GM04503 (cell line): ENCODE results near the gene RNASEL.
"Not testable (repeated sequence)": the region's sequence is repeated elsewhere in the genome, so short reads cannot be mapped to it uniquely, and the experiment has no call there.

Experiments
- DNase-seq: peaks from one replicate; pipeline ENCODE4 v3.0.0-alpha.2; 2012; ENCODE audit warnings: low read depth

The RNASEL gene

GRCh38 chr1:182561456-182561855 lies 27.6 kb downstream of the RNASEL start:
- no peak for DNase-seq

DNA sequence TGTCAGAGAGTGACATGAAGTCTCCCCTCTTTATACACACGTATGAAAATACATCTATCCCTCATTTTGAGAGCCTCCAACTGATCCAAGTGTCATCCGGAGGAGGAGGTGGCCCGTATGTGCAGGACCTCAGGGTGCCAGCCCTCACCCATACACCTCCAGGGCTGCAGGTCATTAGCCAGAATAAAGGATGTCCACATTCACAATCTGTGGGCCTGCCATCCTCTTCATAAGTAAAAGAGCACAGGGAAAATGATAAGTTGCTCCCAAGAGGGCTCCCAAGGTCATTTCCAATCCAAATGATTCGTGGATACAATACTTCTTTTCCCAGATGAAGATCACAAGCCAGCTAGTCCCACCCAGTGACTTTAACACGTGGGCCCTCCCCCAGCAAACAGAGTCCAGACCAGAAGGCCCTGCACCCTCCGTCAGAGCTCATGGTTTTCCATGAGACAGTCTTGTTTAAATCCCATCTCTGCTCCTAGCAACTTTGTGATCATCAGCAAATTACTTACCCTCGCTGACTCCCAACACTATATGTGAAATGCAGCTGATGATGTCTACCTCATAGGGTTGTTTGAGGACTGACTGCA lies 28.6 kb downstream of the RNASEL start:
- DNase-seq = no peak

- no peak for DNase-seq
These were observed 32.8 kb downstream of the RNASEL start for GRCh38 chr1:182556279-182556678.

GRCh38 chr1:182555493-182555892 lies 33.6 kb downstream of the RNASEL start:
- DNase-seq = no peak

DNA sequence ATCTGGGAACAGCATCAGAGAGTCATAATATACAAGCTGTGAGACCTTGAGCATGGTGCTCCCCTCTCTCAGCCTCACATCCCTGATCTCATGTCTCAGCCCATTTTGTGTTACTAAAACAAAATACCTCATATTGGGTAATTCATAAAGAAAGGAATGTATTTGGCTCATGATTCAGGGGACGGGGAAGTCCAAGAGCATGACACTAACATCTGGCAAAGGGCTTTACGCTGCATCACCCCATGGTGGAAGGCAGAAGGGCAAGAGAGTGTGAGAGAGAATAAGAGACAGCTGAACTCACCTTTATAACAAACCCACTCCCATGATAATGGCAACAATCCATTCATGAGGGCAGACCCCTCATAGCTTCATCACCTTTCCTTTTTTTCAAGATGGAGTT lies 36.5 kb downstream of the RNASEL start:
- DNase-seq = no peak

DNA sequence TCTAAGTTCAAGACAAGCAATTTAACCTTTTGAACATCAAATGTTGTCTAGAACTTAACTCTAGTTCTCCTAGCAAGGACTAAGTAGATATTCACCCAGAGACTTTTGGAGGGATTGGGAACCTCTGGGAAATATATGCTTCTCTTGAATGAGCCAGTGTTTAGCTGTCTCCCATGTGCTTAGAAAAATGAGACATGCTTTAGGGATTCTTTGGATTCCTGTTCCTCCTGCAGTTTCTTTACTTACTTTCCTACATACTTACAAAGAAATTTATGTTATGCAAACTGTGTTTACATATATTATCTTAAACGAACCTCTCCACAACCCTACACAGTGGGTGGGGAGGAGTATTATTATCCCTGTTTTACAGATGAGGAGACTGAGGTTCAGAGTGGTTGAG lies 39.2 kb downstream of the RNASEL start:
- no peak for DNase-seq

DNA sequence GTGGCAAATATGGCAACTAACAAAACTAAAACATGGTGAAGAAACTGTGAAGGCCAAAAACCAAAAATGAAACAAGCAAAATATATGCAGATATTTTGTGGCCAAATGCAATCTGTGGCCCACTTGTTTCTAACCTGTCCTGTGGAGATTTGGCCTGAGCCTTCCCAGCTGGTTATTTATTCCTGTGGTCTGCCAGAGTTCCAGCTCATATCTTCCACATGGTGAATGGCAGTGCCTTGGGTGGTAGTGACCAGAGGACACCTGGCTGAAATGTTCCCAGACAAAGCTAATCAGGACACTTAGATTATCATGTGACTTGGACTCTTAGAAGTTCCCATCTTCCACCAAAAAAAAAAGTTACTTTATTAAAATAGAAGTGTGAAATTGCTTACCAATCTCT lies 39.7 kb downstream of the RNASEL start:
- no peak for DNase-seq

DNA sequence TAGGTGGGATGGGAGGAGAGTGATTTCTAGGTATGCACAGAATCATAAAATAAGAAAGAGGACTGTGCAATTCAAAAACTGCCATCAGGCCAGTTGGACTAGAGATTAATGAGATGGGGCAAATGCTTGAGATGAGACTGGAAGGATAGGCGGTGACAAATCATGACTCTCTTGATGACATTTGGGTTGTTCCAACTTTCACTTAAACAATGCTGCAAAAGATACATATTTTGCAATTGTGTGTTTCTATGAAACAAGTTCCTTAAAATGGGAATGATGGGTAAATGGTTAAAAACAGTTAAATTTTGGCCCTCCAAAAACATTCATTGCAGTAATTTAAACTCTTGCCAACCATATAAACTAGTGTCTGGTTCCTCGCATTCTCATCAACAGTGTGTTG lies 55.2 kb downstream of the RNASEL start:
- DNase-seq = no peak

DNA sequence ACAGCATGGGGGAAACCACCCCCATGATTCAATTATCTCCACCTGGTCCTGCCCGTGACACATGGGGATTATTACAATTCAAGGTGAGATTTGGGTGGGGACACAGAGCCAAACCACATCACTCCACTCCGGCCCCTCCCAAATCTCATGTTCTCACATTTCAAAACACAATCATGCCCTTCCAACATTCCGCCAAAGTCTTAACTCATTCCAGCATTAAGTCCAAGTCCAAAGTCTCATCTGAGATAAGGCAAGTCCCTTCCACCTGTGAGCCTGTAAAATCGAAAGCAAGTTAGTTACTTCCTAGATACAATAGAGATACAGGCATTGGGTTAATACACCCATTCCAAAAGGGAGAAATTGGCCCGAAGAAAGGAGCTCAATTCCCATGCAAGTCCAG lies 60.9 kb downstream of the RNASEL start:
- DNase-seq = not testable (repeated sequence)

- no peak for DNase-seq
These were observed 61.4 kb downstream of the RNASEL start for GRCh38 chr1:182527680-182528079.

GRCh38 chr1:182525342-182525741 lies 63.7 kb downstream of the RNASEL start:
- no peak for DNase-seq
